Endothelial cell of umbilical vein (primary cell): ENCODE data around the gene LRRC4B.

ENCODE experiments used
- CTCF ChIP-seq, 2 donors: IDR thresholded peaks; 1 replicate in 1 of 2; 2 replicates in 1 of 2; pipeline ENCODE4 v1.5.1; 2011; ENCODE audit warnings: low read length in 2 of 2, mild to moderate bottlenecking in 2 of 2, moderate library complexity in 2 of 2, control low read depth in 1 of 2, inconsistent platforms in 1 of 2, low read depth in 1 of 2; ENCODE audit not compliant: insufficient read depth in 1 of 2; ENCODE audit errors: extremely low read depth in 1 of 2
- EZH2 ChIP-seq: IDR thresholded peaks from 2 replicates; pipeline ENCODE4 v1.6.1; 2012; ENCODE audit warnings: borderline replicate concordance, low read depth, mild to moderate bottlenecking, moderate library complexity, low read length, inconsistent platforms; ENCODE audit not compliant: severe bottlenecking
- FOS ChIP-seq: IDR thresholded peaks from 2 replicates; pipeline ENCODE4 v1.6.1; 2011; ENCODE audit warnings: mild to moderate bottlenecking, low read length, moderate library complexity, borderline replicate concordance; ENCODE audit not compliant: insufficient read depth
- GATA2 ChIP-seq: IDR thresholded peaks from 2 replicates; pipeline ENCODE4 v1.7.0; 2011; ENCODE audit warnings: low read depth, mild to moderate bottlenecking, moderate library complexity, mixed read lengths, low read length; ENCODE audit not compliant: insufficient read length, insufficient read depth
- MAX ChIP-seq: IDR thresholded peaks from 2 replicates; pipeline ENCODE4 v1.6.1; 2011; ENCODE audit not compliant: insufficient read depth, insufficient read length
- MYC ChIP-seq: IDR thresholded peaks from one replicate; pipeline ENCODE4 v1.6.1; 2011; ENCODE audit warnings: mild to moderate bottlenecking, low read depth, low read length
- POLR2A ChIP-seq: IDR thresholded peaks from 2 replicates; pipeline ENCODE4 v1.6.1; 2012; ENCODE audit warnings: low read depth, mild to moderate bottlenecking, control low read depth, low read length
- POLR2AphosphoS5 ChIP-seq: IDR thresholded peaks from 2 replicates; pipeline ENCODE4 v1.6.1; 2012; ENCODE audit warnings: low read depth, mild to moderate bottlenecking, control low read depth, low read length, moderate library complexity; ENCODE audit not compliant: insufficient read depth

- TF ChIP-seq CTCF (IDR thresholded peaks at IDR 0.05; ENCODE audit: extremely low read depth in 1 of 2, insufficient read depth in 1 of 2, low read depth in 1 of 2, low read length in 2 of 2) (peak; percentile 93 to 94), POLR2A (no peak), POLR2AphosphoS5 (no peak), MYC (no peak), EZH2 (no peak), MAX (no peak), FOS (no peak), GATA2 (no peak)
Measured at GRCh38 chr19:50556282-50557008, 11.8 kb downstream of the LRRC4B start.
